RWPE1 (cell line): Measurements from ENCODE around the gene NTN1.

ENCODE experiments used
- CTCF ChIA-PET: fragments of 350-600 bp; sonication (Branson Sonifier 250); formaldehyde crosslinking; extraction: SDS; loops from one replicate; lab custom pipeline; 2021; lab: Yijun Ruan, JAX
- POLR2A ChIA-PET: fragments of 400-600 bp; formaldehyde crosslinking; extraction: SDS; loops from one replicate; lab custom pipeline; 2020; ENCODE audit warnings: antibody characterized with exemption; ENCODE audit not compliant: low non-redundant PET; lab: Yijun Ruan, JAX
- DNase-seq: peaks from one replicate; pipeline ENCODE4 v3.0.0; 2012; ENCODE audit warnings: low spot score
- H3K27ac ChIP-seq: fragments of 450-650 bp; 2 replicates; pipeline ENCODE4 v1.5.1; 2017
- CTCF ChIP-seq: fragments of 450-650 bp; conservative IDR thresholded peaks from 2 replicates; pipeline ENCODE4 v1.5.1; 2017; ENCODE audit warnings: low read depth, mild to moderate bottlenecking

Gene NTN1

DNA sequence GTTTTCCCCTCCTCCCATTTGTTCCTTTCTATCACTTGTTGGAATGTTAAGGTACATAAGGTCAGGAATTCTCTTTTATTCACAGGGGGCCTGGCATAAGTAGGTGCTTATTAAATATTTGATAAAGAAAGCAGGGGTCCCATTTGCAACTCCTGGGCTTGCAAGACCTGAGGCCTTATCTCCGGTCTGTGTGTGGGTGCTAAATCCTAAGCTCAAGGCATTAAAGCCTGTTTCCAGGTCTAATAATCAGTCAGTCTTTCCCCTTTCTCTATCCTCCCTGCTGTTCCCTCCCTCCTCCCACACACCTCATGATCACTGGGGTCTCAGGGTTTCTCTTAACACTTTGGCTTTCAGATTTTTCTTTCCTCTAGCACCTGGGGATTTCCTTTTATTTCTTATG, 17.1 kb downstream of the NTN1 start:
- H3K27ac ChIP-seq: no peak overlapping the region
- CTCF ChIA-PET: no interaction called here
- TF ChIP-seq CTCF: no peak
- POLR2A ChIA-PET: no interaction called here
- no peak for DNase-seq

- H3K27ac ChIP-seq: no peak overlapping the region
- no peak for DNase-seq
- POLR2A ChIA-PET: no interaction called here
- CTCF ChIA-PET: no interaction called here
- TF ChIP-seq CTCF: no peak
Observed at GRCh38 chr17:9044772-9045463, 23.6 kb downstream of the NTN1 start.

- ChIA-PET CTCF (interaction anchor here (0.6 kb wide), 3 partner anchors 32 to 471 kb away, joined by 3 to 8 read pairs (median 3); no protein-coding TSS in a partner anchor), POLR2A (no interaction called here)
- TF ChIP-seq CTCF: no peak
- peak; percentile 97 for DNase-seq
- peak overlapping the region; percentile 46; the same call in 1 of the 2 replicates for H3K27ac ChIP-seq
Observed at GRCh38 chr17:9050801-9051401, 29.6 kb downstream of the NTN1 start.

- ChIA-PET POLR2A (no interaction called here), CTCF (no interaction called here)
- no peak for TF ChIP-seq CTCF
- peak; percentile 70 for DNase-seq
- H3K27ac ChIP-seq: no peak overlapping the region
Observed at GRCh38 chr17:9051561-9051960, 30.3 kb downstream of the NTN1 start.

GRCh38 chr17:9052921-9053320, 31.6 kb downstream of the NTN1 start:
- no peak for DNase-seq
- H3K27ac ChIP-seq: no peak overlapping the region
- TF ChIP-seq CTCF: no peak
- CTCF ChIA-PET: no interaction called here
- POLR2A ChIA-PET: no interaction called here

GRCh38 chr17:9053406-9053805, 32.1 kb downstream of the NTN1 start:
- ChIA-PET POLR2A (no interaction called here), CTCF (no interaction called here)
- no peak for DNase-seq
- no peak overlapping the region for H3K27ac ChIP-seq
- no peak for TF ChIP-seq CTCF
